Measurements from ENCODE around the gene GTF2F2. TPM values are rescaled to one million over a fixed set of nuclear protein-coding genes. Genes with fewer than 3 reads are reported as not detected.

GTF2F2 gene
- total and polyA plus RNA-seq, 7 donors = 18.5 to 32.7 (median 28.5) TPM

GRCh38 chr13:45231722-45232121 lies 111.4 kb downstream of the GTF2F2 start:
- DNase-seq = no peak

GRCh38 chr13:45232591-45232990 lies 112.3 kb downstream of the GTF2F2 start:
- no peak for DNase-seq
- TF ChIP-seq CTCF (IDR thresholded peaks at IDR 0.05) (no peak), POLR2A (IDR thresholded peaks at IDR 0.05) (no peak), EP300 (IDR thresholded peaks at IDR 0.05) (no peak), POLR2AphosphoS5 (IDR thresholded peaks at IDR 0.05) (no peak)
- intact Hi-C loops (cut with DNase I) = no loop called here

More at GRCh38 chr13:45231722-45232121, 111.4 kb downstream of the GTF2F2 start:
- Histone ChIP-seq H3K36me3 (no peaks in the 10 kb centered on the region), H3K9me3 (no peaks in the 10 kb centered on the region), H3K27ac (peak overlapping the region in 2 of 4 donors; percentile 26 to 32), H3K4me3 (no peak overlapping the region), H3K4me1 (peaks cover 0 to 14% (median 13%) of the 10 kb centered on the region in 4 donors), H3K27me3 (no peaks in the 10 kb centered on the region)
- intact Hi-C loops (cut with DNase I) = no loop called here
- WGBS, 2 donors = 16 to 33% methylated on average over 1 of the region's 1 CpG
- TF ChIP-seq POLR2AphosphoS5 (IDR thresholded peaks at IDR 0.05) = peak in 1 of 4 donors; percentile 15
- no peak for TF ChIP-seq EP300 (IDR thresholded peaks at IDR 0.05)

GRCh38 chr13:45238945-45239795 lies 118.9 kb downstream of the GTF2F2 start:
- Histone ChIP-seq H3K4me1 (peaks cover 0 to 34% (median 25%) of the 10 kb centered on the region in 4 donors), H3K27me3 (no peaks in the 10 kb centered on the region), H3K4me3 (no peak overlapping the region), H3K27ac (no peak overlapping the region), H3K9me3 (no peaks in the 10 kb centered on the region), H3K36me3 (no peaks in the 10 kb centered on the region)
- 93 to 96% methylated on average over 4 of the region's 4 CpGs for WGBS, 2 donors
- no peak for DNase-seq
- intact Hi-C loops (cut with DNase I) = no loop called here
- TF ChIP-seq CTCF (IDR thresholded peaks at IDR 0.05) (no peak), EP300 (IDR thresholded peaks at IDR 0.05) (no peak), POLR2A (IDR thresholded peaks at IDR 0.05) (no peak), POLR2AphosphoS5 (IDR thresholded peaks at IDR 0.05) (no peak)

More at GRCh38 chr13:45232591-45232990, 112.3 kb downstream of the GTF2F2 start:
- Histone ChIP-seq H3K27me3 (no peaks in the 10 kb centered on the region), H3K9me3 (no peaks in the 10 kb centered on the region), H3K36me3 (no peaks in the 10 kb centered on the region), H3K4me3 (no peak overlapping the region), H3K27ac (no peak overlapping the region), H3K4me1 (peaks cover 0 to 14% (median 13%) of the 10 kb centered on the region in 4 donors)
- WGBS, 2 donors = 96 to 99% methylated on average over 2 of the region's 2 CpGs

GRCh38 chr13:45240143-45240542 lies 119.8 kb downstream of the GTF2F2 start:
- H3K4me3 ChIP-seq = no peak overlapping the region
- H3K27ac ChIP-seq = no peak overlapping the region
- no peaks in the 10 kb centered on the region for H3K36me3 ChIP-seq
- TF ChIP-seq POLR2A (IDR thresholded peaks at IDR 0.05) = no peak
- TF ChIP-seq CTCF (IDR thresholded peaks at IDR 0.05) = no peak
- TF ChIP-seq EP300 (IDR thresholded peaks at IDR 0.05) = no peak
- TF ChIP-seq POLR2AphosphoS5 (IDR thresholded peaks at IDR 0.05) = no peak
- H3K9me3 ChIP-seq = no peaks in the 10 kb centered on the region
- no peaks in the 10 kb centered on the region for H3K27me3 ChIP-seq
- intact Hi-C loops (cut with DNase I) = loop anchor here (5.0 kb wide), 1 partner anchor 33 kb away; no protein-coding TSS in a partner anchor
- peaks cover 0 to 34% (median 25%) of the 10 kb centered on the region in 4 donors for H3K4me1 ChIP-seq
- no peak for DNase-seq

GRCh38 chr13:45242070-45242469 lies 121.8 kb downstream of the GTF2F2 start:
- no peak for DNase-seq
- intact Hi-C loops (cut with DNase I) = loop anchor here (5.0 kb wide), 1 partner anchor 35 kb away; no protein-coding TSS in a partner anchor
- Histone ChIP-seq H3K27ac (peak overlapping the region in 3 of 4 donors; percentile 64 to 74 (median 71)), H3K4me3 (no peak overlapping the region), H3K36me3 (no peaks in the 10 kb centered on the region), H3K4me1 (peaks cover 0 to 27% (median 23%) of the 10 kb centered on the region in 4 donors), H3K27me3 (no peaks in the 10 kb centered on the region), H3K9me3 (no peaks in the 10 kb centered on the region)
- 8 to 24% methylated on average over 3 of the region's 3 CpGs for WGBS, 2 donors
- no peak for TF ChIP-seq EP300 (IDR thresholded peaks at IDR 0.05)
- TF ChIP-seq CTCF (IDR thresholded peaks at IDR 0.05) = no peak
- TF ChIP-seq POLR2A (IDR thresholded peaks at IDR 0.05) = no peak
- TF ChIP-seq POLR2AphosphoS5 (IDR thresholded peaks at IDR 0.05) = peak in 3 of 4 donors; percentile 15 to 44 (median 30)
